Activated CD4-positive, alpha-beta memory T cell treated with anti-CD3 and anti-CD28 coated beads for 36 hours (primary cell): Measurements from ENCODE around the gene ATXN10. TPM values are rescaled to one million over a fixed set of nuclear protein-coding genes. Genes with fewer than 3 reads are reported as not detected.
"Not testable (repeated sequence)": the region's sequence is repeated elsewhere in the genome, so short reads cannot be mapped to it uniquely, and the experiment has no call there.

Source experiments
- CTCF ChIA-PET: fragments of 350-600 bp; sonication (Branson Sonifier 250); formaldehyde crosslinking; loops from one replicate; lab custom pipeline; 2021; ENCODE audit warnings: antibody characterized with exemption, inconsistent platforms; lab: Charles Lee
- POLR2A ChIA-PET: fragments of 350-600 bp; sonication (Branson Sonifier 250); formaldehyde crosslinking; loops from one replicate; lab custom pipeline; 2021; ENCODE audit warnings: antibody characterized with exemption; lab: Charles Lee
- DNase-seq: peaks from one replicate; pipeline ENCODE4 v3.0.0-alpha.2; 2020
- H3K27ac Mint-ChIP-seq: one replicate; pipeline ENCODE4 v1.8.0; 2021; ENCODE audit warnings: mixed read lengths
- H3K27me3 Mint-ChIP-seq: one replicate; pipeline ENCODE4 v1.8.0; 2021; ENCODE audit warnings: mixed read lengths
- H3K36me3 Mint-ChIP-seq: one replicate; pipeline ENCODE4 v1.8.0; 2021; ENCODE audit warnings: mixed read lengths
- H3K4me1 Mint-ChIP-seq: one replicate; pipeline ENCODE4 v1.8.0; 2021; ENCODE audit warnings: low read depth, mixed read lengths
- H3K4me3 Mint-ChIP-seq: one replicate; pipeline ENCODE4 v1.8.0; 2021; ENCODE audit warnings: mild to moderate bottlenecking, mixed read lengths
- H3K9me3 Mint-ChIP-seq: one replicate; pipeline ENCODE4 v1.8.0; 2021; ENCODE audit warnings: mixed read lengths
- intact Hi-C: fragments of 100-400 bp; cut with micrococcal nuclease; formaldehyde crosslinking; loops from one replicate; pipeline ENCODE4 v1.15.1; 2023
- total RNA-seq, 2 experiments: library from RNA; stranded (reverse); gene quantifications; one replicate each; pipeline ENCODE4 v1.2.3, GENCODE V29; 2021

The ATXN10 gene
- total RNA-seq, 2 experiments from 2014 or later, result 88.6 to 89.9 TPM

DNA sequence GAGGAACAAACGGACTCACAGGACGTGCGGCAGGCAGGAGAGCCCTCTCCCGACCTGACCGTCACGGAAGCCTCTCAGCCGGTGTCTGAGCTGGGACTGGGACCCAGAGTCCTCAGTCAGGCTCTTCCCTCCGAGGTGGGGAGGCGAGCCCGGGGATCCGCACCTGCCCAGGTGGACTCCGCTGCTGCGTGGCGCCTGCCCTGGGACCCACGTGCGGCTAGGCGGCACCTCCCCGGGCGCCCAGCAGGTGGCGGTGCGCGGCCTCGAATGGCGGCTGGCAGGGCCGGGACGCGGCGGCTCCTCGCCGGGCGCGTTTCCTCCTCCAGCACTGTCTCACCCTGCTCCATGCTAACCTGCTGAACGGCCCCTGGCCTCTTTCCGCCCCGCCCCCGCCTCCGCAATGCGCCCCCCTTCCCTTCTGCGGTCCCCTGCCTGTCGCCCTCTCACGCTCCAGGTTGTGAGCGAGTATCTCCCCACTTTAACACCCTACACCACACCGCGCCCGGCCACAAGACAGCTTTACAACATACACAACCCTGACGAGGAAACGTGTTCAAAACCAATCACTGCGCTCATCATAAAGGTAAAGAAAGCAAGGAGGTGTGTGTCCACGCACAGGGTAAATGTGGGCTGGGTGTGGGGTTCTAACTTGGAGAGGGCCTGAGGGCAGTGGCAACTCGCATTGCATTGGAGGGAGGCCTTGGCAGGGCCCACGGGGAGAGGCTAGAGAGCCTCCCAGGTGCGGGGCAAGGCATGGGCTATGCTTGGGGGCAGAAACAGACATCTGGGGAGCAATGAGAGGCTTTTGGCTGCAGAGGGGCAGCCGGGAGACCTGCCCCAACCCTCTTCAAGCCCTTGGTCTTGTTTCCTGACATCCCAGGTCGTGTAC, 25.9 kb upstream of the ATXN10 start:
- H3K4me1 Mint-ChIP-seq, result peaks cover 3% of the 10 kb centered on the region
- peak; percentile 82 for DNase-seq
- no peak overlapping the region for H3K27ac Mint-ChIP-seq
- H3K27me3 Mint-ChIP-seq, result peaks cover 27% of the 10 kb centered on the region
- ChIA-PET POLR2A (no interaction called here), CTCF (interaction anchor here (0.5 to 4.8 kb wide), 15 partner anchors 11 to 360 kb away, joined by 3 to 38 read pairs (median 4); no protein-coding TSS in a partner anchor)
- intact Hi-C loops, result loop anchor here (10.0 kb wide), 2 partner anchors 71 to 219 kb away; no protein-coding TSS in a partner anchor
- H3K36me3 Mint-ChIP-seq, result no peaks in the 10 kb centered on the region
- no peaks in the 10 kb centered on the region for H3K9me3 Mint-ChIP-seq
- H3K4me3 Mint-ChIP-seq, result no peak overlapping the region

DNA sequence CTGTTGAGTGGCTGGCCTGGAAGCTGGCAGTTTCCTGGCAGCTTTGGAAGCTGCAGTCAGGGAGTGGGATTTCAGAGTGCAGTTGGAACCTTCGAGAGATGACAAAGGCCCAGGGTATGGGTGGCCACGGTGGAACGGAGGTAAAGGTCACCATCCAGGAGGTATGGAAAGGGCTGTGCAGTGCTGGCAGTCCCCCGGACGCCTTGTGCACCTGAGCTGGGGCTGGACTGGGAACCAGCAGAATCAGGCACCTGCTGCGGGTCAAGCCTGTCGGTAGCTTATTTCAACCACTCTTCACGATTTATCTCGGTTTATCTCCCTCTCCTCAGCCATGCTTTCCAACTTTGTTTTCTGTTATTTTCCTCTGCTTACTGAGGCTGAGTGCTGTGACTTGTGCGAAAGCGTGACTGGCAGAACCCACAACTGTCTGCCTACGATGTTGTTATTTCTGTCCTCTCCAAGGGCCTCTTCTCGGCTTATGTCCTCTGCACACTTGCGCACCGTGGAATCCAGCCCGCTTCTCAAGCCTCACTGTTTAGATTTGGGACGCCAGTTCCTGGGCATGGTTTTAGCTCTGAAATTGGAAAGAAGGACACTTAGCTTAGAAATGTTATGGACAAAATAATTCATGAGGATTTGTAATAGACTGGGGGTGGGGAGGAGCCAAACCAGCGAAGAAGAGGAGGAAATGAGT, 24.0 kb upstream of the ATXN10 start:
- no peak for DNase-seq
- Mint-ChIP-seq H3K4me1 (peaks cover 3% of the 10 kb centered on the region), H3K36me3 (no peaks in the 10 kb centered on the region), H3K27ac (no peak overlapping the region), H3K9me3 (no peaks in the 10 kb centered on the region), H3K4me3 (no peak overlapping the region), H3K27me3 (peaks cover 28% of the 10 kb centered on the region)
- POLR2A ChIA-PET, result no interaction called here
- intact Hi-C loops, result loop anchor here (10.0 kb wide), 2 partner anchors 73 to 217 kb away; no protein-coding TSS in a partner anchor
- CTCF ChIA-PET, result interaction anchor here (1.0 to 1.2 kb wide), 4 partner anchors 70 to 469 kb away, joined by 3 read pairs; no protein-coding TSS in a partner anchor

DNA sequence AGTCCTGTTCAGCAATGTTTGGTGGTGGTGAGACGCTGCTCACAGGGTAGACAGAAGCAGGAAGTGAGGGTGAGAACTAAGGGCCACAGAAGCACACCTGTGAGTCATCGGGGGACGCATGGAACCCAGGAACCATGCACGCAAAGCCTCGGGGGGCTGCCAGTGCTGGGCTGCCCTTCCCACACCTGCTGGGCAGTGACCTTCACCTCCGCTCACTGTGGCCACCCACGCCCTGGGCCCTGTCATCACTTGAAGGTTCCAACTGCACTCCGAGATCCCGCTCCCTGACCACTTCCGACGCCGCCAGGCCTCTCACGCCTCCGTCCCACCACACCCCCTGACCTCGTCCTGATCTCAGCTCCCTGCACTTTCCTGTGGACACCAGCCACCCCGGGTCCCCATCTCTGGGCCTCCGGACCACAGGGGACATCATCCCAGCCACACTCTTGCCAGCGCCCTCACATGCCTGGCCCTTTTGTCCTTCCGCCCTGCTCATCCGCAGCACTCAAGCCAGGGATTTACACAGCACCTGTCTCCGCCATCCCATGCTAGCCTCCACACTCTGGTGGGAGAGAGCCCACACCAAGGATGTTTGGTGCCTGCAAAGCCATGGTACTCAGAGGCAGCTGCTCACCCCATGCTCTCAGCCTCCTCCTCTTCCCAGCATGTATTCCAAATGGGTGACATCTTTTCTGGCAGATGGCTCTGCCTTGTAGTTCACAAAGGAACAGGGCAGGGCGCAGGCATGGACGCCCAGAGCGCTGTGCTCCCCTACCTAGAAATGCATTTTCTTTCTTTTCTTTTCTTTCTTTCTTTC, 23.1 kb upstream of the ATXN10 start:
- POLR2A ChIA-PET, result no interaction called here
- Mint-ChIP-seq H3K36me3 (no peaks in the 10 kb centered on the region), H3K4me3 (no peak overlapping the region), H3K27me3 (peaks cover 28% of the 10 kb centered on the region), H3K9me3 (no peaks in the 10 kb centered on the region), H3K27ac (no peak overlapping the region), H3K4me1 (peaks cover 3% of the 10 kb centered on the region)
- CTCF ChIA-PET, result interaction anchor here (1.0 kb wide), 1 partner anchor 152 kb away, joined by 3 read pairs; no protein-coding TSS in a partner anchor
- no peak for DNase-seq
- intact Hi-C loops, result loop anchor here (10.0 kb wide), 2 partner anchors 74 to 216 kb away; no protein-coding TSS in a partner anchor

DNA sequence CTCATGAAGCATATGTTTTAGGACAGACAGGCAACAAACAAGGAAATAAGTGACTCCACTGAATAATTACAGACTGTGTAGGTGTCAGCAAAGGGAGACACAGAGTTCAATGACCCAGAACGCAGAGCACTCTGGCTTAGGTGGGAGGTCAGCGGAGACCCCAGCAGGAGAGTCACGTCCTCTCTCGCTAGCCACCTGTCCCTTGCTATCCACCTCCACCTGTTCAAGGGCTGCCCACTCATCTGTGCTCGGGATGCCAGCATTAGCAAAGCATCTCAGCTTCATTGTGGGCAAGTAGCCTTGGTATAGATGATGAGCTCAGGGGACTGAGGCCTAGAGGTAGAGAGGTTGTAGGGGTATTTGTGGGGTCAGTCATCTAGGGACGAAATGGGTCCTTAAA, 21.8 kb upstream of the ATXN10 start:
- H3K4me3 Mint-ChIP-seq, result no peak overlapping the region

GRCh38 chr22:45650721-45651120, 20.9 kb upstream of the ATXN10 start:
- ChIA-PET CTCF (interaction anchor here (1.3 kb wide), 1 partner anchor 356 kb away, joined by 4 read pairs; no protein-coding TSS in a partner anchor), POLR2A (no interaction called here)
- H3K9me3 Mint-ChIP-seq, result no peaks in the 10 kb centered on the region
- no peaks in the 10 kb centered on the region for H3K36me3 Mint-ChIP-seq
- peaks cover 29% of the 10 kb centered on the region for H3K27me3 Mint-ChIP-seq
- intact Hi-C loops, result no loop called here
- no peak for DNase-seq
- H3K4me1 Mint-ChIP-seq, result peaks cover 2% of the 10 kb centered on the region
- H3K27ac Mint-ChIP-seq, result no peak overlapping the region
- H3K4me3 Mint-ChIP-seq, result no peak overlapping the region

More for the DNA sequence above, 21.8 kb upstream of the ATXN10 start:
- no peaks in the 10 kb centered on the region for H3K36me3 Mint-ChIP-seq
- DNase-seq, result no peak
- CTCF ChIA-PET, result no interaction called here
- no peaks in the 10 kb centered on the region for H3K9me3 Mint-ChIP-seq
- intact Hi-C loops, result loop anchor here (10.0 kb wide), 2 partner anchors 75 to 215 kb away; no protein-coding TSS in a partner anchor
- H3K27me3 Mint-ChIP-seq, result peaks cover 32% of the 10 kb centered on the region
- H3K27ac Mint-ChIP-seq, result no peak overlapping the region
- POLR2A ChIA-PET, result no interaction called here
- peaks cover 3% of the 10 kb centered on the region for H3K4me1 Mint-ChIP-seq

DNA sequence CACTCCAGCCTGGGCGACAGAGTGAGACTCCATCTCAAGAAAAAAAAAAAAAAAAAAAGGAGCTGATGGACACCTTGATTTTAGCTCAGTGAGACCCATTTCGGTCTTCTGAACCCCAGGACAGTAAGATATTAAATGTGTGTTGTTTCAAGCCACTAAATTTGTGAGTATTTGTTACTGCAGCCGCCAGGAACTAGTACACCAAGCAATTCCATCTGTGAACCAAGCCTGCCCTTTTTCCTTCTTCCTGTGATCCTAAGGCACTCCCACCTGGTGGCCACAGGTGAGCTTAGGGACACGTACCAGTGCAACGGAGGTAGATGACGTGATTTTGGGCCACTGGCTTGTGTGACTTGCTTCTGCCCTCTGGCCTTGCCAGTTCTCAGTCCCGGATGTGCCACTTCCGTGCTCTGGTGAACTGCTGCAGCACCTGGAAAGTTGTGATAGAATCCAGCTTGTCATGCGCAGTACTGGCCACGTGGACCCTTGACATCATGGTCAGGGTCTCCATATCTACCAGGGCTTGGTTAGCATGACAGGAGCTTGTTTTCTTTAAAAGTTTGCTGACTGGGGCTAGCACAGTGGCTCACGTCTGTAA, 19.6 kb upstream of the ATXN10 start:
- no peak for DNase-seq
- Mint-ChIP-seq H3K36me3 (no peaks in the 10 kb centered on the region), H3K27me3 (peaks cover 21% of the 10 kb centered on the region), H3K4me1 (no peaks in the 10 kb centered on the region), H3K4me3 (no peak overlapping the region), H3K27ac (no peak overlapping the region), H3K9me3 (no peaks in the 10 kb centered on the region)
- ChIA-PET POLR2A (no interaction called here), CTCF (interaction anchor here (0.6 to 1.3 kb wide), 2 partner anchors 212 to 354 kb away, joined by 4 to 8 read pairs; no protein-coding TSS in a partner anchor)
- intact Hi-C loops, result no loop called here

DNA sequence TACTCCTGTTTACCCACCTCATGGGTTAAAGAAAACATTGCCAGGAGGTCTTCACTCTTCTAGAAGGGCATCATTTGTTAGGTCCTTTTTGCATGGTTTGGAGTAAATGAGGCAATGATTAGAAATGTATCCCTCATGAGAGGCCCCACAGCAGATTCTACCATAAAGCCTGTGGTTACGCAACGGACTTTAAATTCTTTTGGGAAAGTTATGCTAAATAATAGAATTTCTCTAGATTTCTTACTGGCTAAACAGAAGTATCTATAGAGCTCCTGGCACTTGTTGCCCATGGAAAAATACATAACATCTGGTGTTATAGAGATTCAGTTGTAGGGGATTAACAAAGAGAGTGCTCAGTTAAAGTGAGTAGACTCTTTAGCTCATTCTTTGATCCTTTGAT, 15.1 kb upstream of the ATXN10 start:
- Mint-ChIP-seq H3K27me3 (peaks cover 6% of the 10 kb centered on the region), H3K4me3 (no peak overlapping the region), H3K27ac (no peak overlapping the region), H3K36me3 (no peaks in the 10 kb centered on the region), H3K4me1 (no peaks in the 10 kb centered on the region), H3K9me3 (no peaks in the 10 kb centered on the region)
- CTCF ChIA-PET, result interaction anchor here (0.9 to 1.7 kb wide), 2 partner anchors 11 to 79 kb away, joined by 3 to 10 read pairs; no protein-coding TSS in a partner anchor
- intact Hi-C loops, result no loop called here
- no peak for DNase-seq
- POLR2A ChIA-PET, result no interaction called here

DNA sequence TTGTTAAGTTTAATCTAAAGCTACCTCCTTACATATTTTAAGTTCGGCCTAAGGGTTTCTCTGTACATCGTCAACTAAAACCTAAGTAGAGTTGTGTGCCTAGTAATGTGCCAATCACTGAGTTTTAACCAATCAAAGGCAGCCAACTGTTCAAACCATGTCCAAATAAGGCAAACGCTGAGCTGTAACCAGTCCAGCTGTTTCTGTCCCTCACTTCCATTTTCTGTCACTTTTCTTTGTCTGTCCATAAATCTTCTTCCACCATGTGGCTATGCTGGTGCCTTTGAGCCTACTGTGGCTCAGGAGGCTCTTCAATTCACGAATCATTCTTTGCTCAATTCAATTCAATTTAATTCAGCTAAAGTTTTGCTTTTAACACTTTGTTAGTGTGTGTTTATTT, 13.9 kb upstream of the ATXN10 start:
- ChIA-PET POLR2A (no interaction called here), CTCF (interaction anchor here (0.8 to 1.7 kb wide), 3 partner anchors 13 to 206 kb away, joined by 3 to 10 read pairs (median 4); no protein-coding TSS in a partner anchor)
- no peaks in the 10 kb centered on the region for H3K4me1 Mint-ChIP-seq
- H3K27ac Mint-ChIP-seq, result no peak overlapping the region
- no peaks in the 10 kb centered on the region for H3K36me3 Mint-ChIP-seq
- intact Hi-C loops, result no loop called here
- no peak overlapping the region for H3K4me3 Mint-ChIP-seq
- DNase-seq, result no peak
- H3K9me3 Mint-ChIP-seq, result no peaks in the 10 kb centered on the region
- H3K27me3 Mint-ChIP-seq, result peaks cover 6% of the 10 kb centered on the region

DNA sequence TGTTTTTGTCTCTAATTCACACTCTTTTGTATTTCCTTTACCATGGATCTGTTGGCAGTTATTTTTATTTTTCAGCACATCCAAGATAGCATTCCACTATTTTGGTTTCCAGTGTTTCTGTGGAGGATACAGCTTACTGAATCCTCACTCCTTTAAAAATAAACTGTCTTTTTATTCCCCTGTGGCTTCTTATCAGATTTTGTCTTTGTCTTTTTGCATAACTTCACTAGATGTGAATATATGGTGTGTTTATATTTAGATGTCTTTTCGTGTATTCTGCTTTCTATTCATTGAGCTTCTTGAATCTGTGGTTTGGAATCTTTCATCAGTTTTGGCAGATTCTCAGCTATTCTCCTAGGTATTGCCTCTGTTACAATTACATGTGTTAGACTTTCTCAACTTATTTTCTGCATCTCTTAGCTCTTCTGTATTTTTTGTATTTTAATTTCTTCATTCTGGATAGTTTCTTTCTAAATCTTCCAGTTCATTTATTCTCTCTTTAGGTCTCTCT, 7.4 kb upstream of the ATXN10 start:
- no peak for DNase-seq
- ChIA-PET POLR2A (no interaction called here), CTCF (no interaction called here)
- Mint-ChIP-seq H3K36me3 (no peaks in the 10 kb centered on the region), H3K9me3 (no peaks in the 10 kb centered on the region), H3K4me3 (no peak overlapping the region), H3K4me1 (no peaks in the 10 kb centered on the region), H3K27ac (no peak overlapping the region), H3K27me3 (peaks cover 5% of the 10 kb centered on the region)
- intact Hi-C loops, result no loop called here

- Mint-ChIP-seq H3K4me1 (peaks cover 1% of the 10 kb centered on the region), H3K27ac (no peak overlapping the region), H3K27me3 (peaks cover 5% of the 10 kb centered on the region), H3K36me3 (no peaks in the 10 kb centered on the region), H3K9me3 (no peaks in the 10 kb centered on the region), H3K4me3 (no peak overlapping the region)
- no peak for DNase-seq
- ChIA-PET CTCF (no interaction called here), POLR2A (no interaction called here)
- intact Hi-C loops, result no loop called here
These were observed 4.1 kb upstream of the ATXN10 start for GRCh38 chr22:45667486-45667885.

DNA sequence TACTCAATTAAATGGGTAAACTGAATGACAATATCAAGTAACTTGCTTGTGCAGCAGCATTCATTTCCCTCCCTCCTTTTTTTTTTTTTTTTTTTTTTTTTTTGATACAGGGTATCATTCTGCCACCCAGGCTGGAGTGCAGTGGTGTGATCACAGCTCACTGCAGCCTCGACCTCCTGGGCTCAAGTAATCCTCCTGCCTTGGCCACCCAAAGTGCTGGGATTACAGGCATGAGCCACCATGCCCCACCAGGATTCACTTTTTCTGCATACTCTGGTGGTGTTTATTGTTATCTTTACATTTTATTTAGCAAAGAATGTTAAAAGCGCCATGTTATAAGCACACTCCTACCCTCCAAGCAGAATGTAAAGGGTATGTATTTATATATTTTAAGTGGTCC, 1.3 kb upstream of the ATXN10 start:
- peaks cover 25% of the 10 kb centered on the region for H3K4me1 Mint-ChIP-seq
- intact Hi-C loops, DNase-seq, CTCF ChIA-PET, H3K36me3 Mint-ChIP-seq, H3K27me3 Mint-ChIP-seq, H3K27ac Mint-ChIP-seq, H3K4me3 Mint-ChIP-seq, POLR2A ChIA-PET, H3K9me3 Mint-ChIP-seq: not testable (repeated sequence)
